Loucy (cell line): ENCODE measurements around the gene RAD51B.

Source experiments
- H2AFZ ChIP-seq: fragments of 200-600 bp; sonication (generic); 2 replicates; pipeline ENCODE4 v1.6.0; 2016; ENCODE audit warnings: antibody characterized with exemption, mild to moderate bottlenecking, low read length, moderate library complexity
- H3F3A ChIP-seq: fragments of 200-600 bp; 2 replicates; pipeline ENCODE4 v1.6.0; 2016; ENCODE audit warnings: antibody characterized with exemption, low read depth, mild to moderate bottlenecking
- H3K27me3 ChIP-seq: fragments of 200-600 bp; sonication (generic); 2 replicates; pipeline ENCODE4 v1.6.1; 2014; ENCODE audit warnings: low read length, mild to moderate bottlenecking; ENCODE audit not compliant: insufficient read depth, poor library complexity, severe bottlenecking
- H3K36me3 ChIP-seq: fragments of 200-600 bp; sonication (generic); 2 replicates; pipeline ENCODE4 v1.6.1; 2016; ENCODE audit warnings: low read length; ENCODE audit not compliant: insufficient read depth
- H3K4me1 ChIP-seq: fragments of 200-600 bp; sonication (generic); 2 replicates; pipeline ENCODE4 v1.5.1; 2014; ENCODE audit warnings: low read length, mild to moderate bottlenecking; ENCODE audit not compliant: insufficient read depth, poor library complexity, severe bottlenecking
- H3K4me2 ChIP-seq: fragments of 200-600 bp; sonication (generic); 2 replicates; pipeline ENCODE4 v1.6.0; 2014; ENCODE audit warnings: antibody characterized with exemption, low read length, low read depth, mild to moderate bottlenecking; ENCODE audit not compliant: poor library complexity, severe bottlenecking
- H3K4me3 ChIP-seq: fragments of 200-600 bp; sonication (generic); 2 replicates; pipeline ENCODE4 v1.5.1; 2014; ENCODE audit warnings: low read length, mild to moderate bottlenecking, mixed read lengths; ENCODE audit not compliant: poor library complexity, severe bottlenecking
- H3K79me2 ChIP-seq: fragments of 200-600 bp; sonication (generic); 2 replicates; pipeline ENCODE4 v1.6.1; 2014; ENCODE audit warnings: low read length; ENCODE audit not compliant: insufficient read depth
- H3K9ac ChIP-seq: fragments of 200-600 bp; sonication (generic); 2 replicates; pipeline ENCODE4 v1.6.0; 2014; ENCODE audit warnings: mild to moderate bottlenecking, low read depth, low read length, moderate library complexity; ENCODE audit not compliant: poor library complexity, severe bottlenecking
- H3K9me2 ChIP-seq: fragments of 200-600 bp; sonication (generic); replicated peaks from 2 replicates; pipeline ENCODE4 v1.6.1; 2016; ENCODE audit warnings: low read depth, low read length, mixed read lengths
- H3K9me3 ChIP-seq: fragments of 200-600 bp; sonication (generic); 2 replicates; pipeline ENCODE4 v1.6.1; 2014; ENCODE audit warnings: mild to moderate bottlenecking, antibody characterized with exemption, low read length, low read depth; ENCODE audit not compliant: insufficient read depth
- H4K20me1 ChIP-seq: fragments of 200-600 bp; sonication (generic); 2 replicates; pipeline ENCODE4 v1.6.0; 2014; ENCODE audit warnings: antibody characterized with exemption, low read length, mild to moderate bottlenecking; ENCODE audit not compliant: insufficient read depth, poor library complexity, severe bottlenecking
- CTCF ChIP-seq: fragments of 200-600 bp; sonication (generic); conservative IDR thresholded peaks from 2 replicates; pipeline ENCODE4 v1.5.1; 2014; ENCODE audit warnings: mild to moderate bottlenecking, antibody characterized with exemption, low read length
- EZH2phosphoT487 ChIP-seq: fragments of 200-600 bp; IDR thresholded peaks from 2 replicates; pipeline ENCODE4 v1.6.1; 2018; ENCODE audit warnings: antibody characterized with exemption, mild to moderate bottlenecking, moderate library complexity, borderline replicate concordance

Gene RAD51B

GRCh38 chr14:68607867-68608573, 788.4 kb downstream of the RAD51B start:
- H3K9me2 ChIP-seq = no peaks in the 10 kb centered on the region
- no peaks in the 10 kb centered on the region for H4K20me1 ChIP-seq
- TF ChIP-seq CTCF (no peak), EZH2phosphoT487 (no peak)
- H3K79me2 ChIP-seq = no peaks in the 10 kb centered on the region
- H3K36me3 ChIP-seq = no peaks in the 10 kb centered on the region
- H3K4me2 ChIP-seq = no peak overlapping the region
- H2AFZ ChIP-seq = no peak overlapping the region
- peak overlapping the region; percentile 24 for H3K9ac ChIP-seq
- H3K4me1 ChIP-seq = peaks cover 28% of the 10 kb centered on the region
- H3K4me3 ChIP-seq = no peak overlapping the region
- no peaks in the 10 kb centered on the region for H3F3A ChIP-seq
- H3K27me3 ChIP-seq = no peaks in the 10 kb centered on the region
- H3K9me3 ChIP-seq = no peaks in the 10 kb centered on the region

GRCh38 chr14:68608574-68608962, 789.0 kb downstream of the RAD51B start:
- TF ChIP-seq EZH2phosphoT487 (no peak), CTCF (no peak)
- no peak overlapping the region for H3K4me2 ChIP-seq
- no peak overlapping the region for H3K4me3 ChIP-seq
- H2AFZ ChIP-seq = no peak overlapping the region
- H3K9me2 ChIP-seq = no peaks in the 10 kb centered on the region
- H3K27me3 ChIP-seq = no peaks in the 10 kb centered on the region
- H3K79me2 ChIP-seq = no peaks in the 10 kb centered on the region
- H3F3A ChIP-seq = no peaks in the 10 kb centered on the region
- no peak overlapping the region for H3K9ac ChIP-seq
- H3K9me3 ChIP-seq = no peaks in the 10 kb centered on the region
- peaks cover 28% of the 10 kb centered on the region for H3K4me1 ChIP-seq
- no peaks in the 10 kb centered on the region for H3K36me3 ChIP-seq
- no peaks in the 10 kb centered on the region for H4K20me1 ChIP-seq

- Histone ChIP-seq H4K20me1 (no peaks in the 10 kb centered on the region), H3K4me1 (peaks cover 28% of the 10 kb centered on the region), H3K9ac (no peak overlapping the region), H2AFZ (no peak overlapping the region), H3K79me2 (no peaks in the 10 kb centered on the region), H3K9me3 (no peaks in the 10 kb centered on the region), H3K9me2 (no peaks in the 10 kb centered on the region), H3K4me2 (no peak overlapping the region), H3K4me3 (no peak overlapping the region), H3F3A (no peaks in the 10 kb centered on the region), H3K27me3 (no peaks in the 10 kb centered on the region), H3K36me3 (no peaks in the 10 kb centered on the region)
- TF ChIP-seq EZH2phosphoT487 (no peak), CTCF (no peak)
These were observed 789.4 kb downstream of the RAD51B start for GRCh38 chr14:68609012-68609411.
